ENCODE results near the gene UGT1A8. TPM values are rescaled to one million over a fixed set of nuclear protein-coding genes. Genes with fewer than 3 reads are reported as not detected.
"Not testable (repeated sequence)": the region's sequence is repeated elsewhere in the genome, so short reads cannot be mapped to it uniquely, and the experiment has no call there.

The UGT1A8 gene
- total RNA-seq, 5 donors from 2014 or later (not counting 1 experiment from before 2014, with no cell fraction given): not detected

DNA sequence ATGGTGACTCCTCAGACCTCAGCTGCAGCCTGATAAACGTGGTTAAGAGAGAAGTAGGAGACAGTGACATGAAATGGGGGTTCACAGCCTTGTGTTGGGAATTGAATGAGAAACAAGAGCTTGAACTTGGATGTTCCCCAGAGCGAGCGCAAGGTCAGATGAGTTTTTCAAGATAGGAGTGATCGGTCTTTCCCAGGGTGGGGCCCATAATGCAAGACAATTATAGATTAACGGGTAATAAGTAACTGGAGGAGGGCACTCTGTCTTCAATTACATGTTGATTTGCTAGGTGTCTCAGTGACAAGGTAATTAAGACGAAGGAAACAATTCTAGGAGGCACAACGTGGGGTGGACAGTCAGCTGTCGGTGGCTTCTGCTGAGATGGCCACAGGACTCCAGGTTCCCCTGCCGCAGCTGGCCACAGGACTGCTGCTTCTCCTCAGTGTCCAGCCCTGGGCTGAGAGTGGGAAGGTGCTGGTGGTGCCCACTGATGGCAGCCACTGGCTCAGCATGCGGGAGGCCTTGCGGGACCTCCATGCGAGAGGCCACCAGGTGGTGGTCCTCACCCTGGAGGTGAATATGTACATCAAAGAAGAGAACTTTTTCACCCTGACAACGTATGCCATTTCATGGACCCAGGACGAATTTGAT lies 95.3 kb downstream of the UGT1A8 start, which contains the start of gene UGT1A5:
UGT1A5 (plus strand) TSS at position 297 of the 651 bp plus-strand sequence; CDS start at position 382, 85 bp downstream.
- Histone ChIP-seq H3K27ac (ENCODE audit: low read length) (no peak within 1 kb of the TSS), H3K27me3 (replicated peaks in 1 of 2; ENCODE audit: control insufficient read depth in 2 of 2, extremely low read depth in 1 of 2, insufficient read depth in 2 of 2, low read length in 1 of 2) (peaks cover 0 to 20% of the 10 kb centered on the region in 2 experiments), H3K36me3 (ENCODE audit: control insufficient read depth in 2 of 2, extremely low read depth in 1 of 2, insufficient read depth in 1 of 2, low read length in 1 of 2) (no peaks in the 10 kb centered on the region), H3K4me1 (ENCODE audit: control insufficient read depth in 1 of 2, extremely low read depth in 1 of 2, insufficient read depth in 2 of 2, low read length in 2 of 2) (no peaks in the 10 kb centered on the region), H3K9me3 (no peaks in the 10 kb centered on the region), H3K4me3 (ENCODE audit: control insufficient read depth in 1 of 2, extremely low read depth in 1 of 2, low read length in 1 of 2) (no peak within 1 kb of the TSS)
- Mint-ChIP-seq H3K27me3 (peaks cover 31 to 50% of the 10 kb centered on the region in 2 donors), H3K4me3 (no peak within 1 kb of the TSS), H3K4me1 (no peaks in the 10 kb centered on the region), H3K36me3 (no peaks in the 10 kb centered on the region), H3K9me3 (no peaks in the 10 kb centered on the region), H3K27ac (no peak within 1 kb of the TSS)
- 70% methylated on average over 11 of the region's 14 CpGs for WGBS (ENCODE audit: insufficient coverage)
- ATAC-seq (replicated peaks in 1 of 4) (no peak), DNase-seq (no peak)
- ChIA-PET POLR2A (no interaction called here), CTCF (no interaction called here)

DNA sequence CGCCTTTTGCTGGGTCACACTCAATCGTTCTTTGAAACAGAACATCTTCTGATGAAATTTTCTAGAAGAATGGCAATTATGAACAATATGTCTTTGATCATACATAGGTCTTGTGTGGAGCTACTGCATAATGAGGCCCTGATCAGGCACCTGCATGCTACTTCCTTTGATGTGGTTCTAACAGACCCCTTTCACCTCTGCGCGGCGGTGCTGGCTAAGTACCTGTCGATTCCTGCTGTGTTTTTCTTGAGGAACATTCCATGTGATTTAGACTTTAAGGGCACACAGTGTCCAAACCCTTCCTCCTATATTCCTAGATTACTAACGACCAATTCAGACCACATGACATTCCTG lies 95.8 kb downstream of the UGT1A8 start:
- H3K36me3 ChIP-seq (ENCODE audit: control insufficient read depth in 2 of 2, extremely low read depth in 1 of 2, insufficient read depth in 1 of 2, low read length in 1 of 2): no peaks in the 10 kb centered on the region
- H3K27me3 ChIP-seq (replicated peaks in 1 of 2; ENCODE audit: control insufficient read depth in 2 of 2, extremely low read depth in 1 of 2, insufficient read depth in 2 of 2, low read length in 1 of 2): peaks cover 0 to 23% of the 10 kb centered on the region in 2 experiments
- H3K4me3 ChIP-seq (ENCODE audit: control insufficient read depth in 1 of 2, extremely low read depth in 1 of 2, low read length in 1 of 2): no peak overlapping the region
- ChIA-PET CTCF (no interaction called here), POLR2A (no interaction called here)
- no peak overlapping the region for H3K4me3 Mint-ChIP-seq
- no peaks in the 10 kb centered on the region for H3K4me1 ChIP-seq (ENCODE audit: control insufficient read depth in 1 of 2, extremely low read depth in 1 of 2, insufficient read depth in 2 of 2, low read length in 2 of 2)
- no peak overlapping the region for H3K27ac Mint-ChIP-seq
- no peaks in the 10 kb centered on the region for H3K36me3 Mint-ChIP-seq
- DNase-seq (no peak), ATAC-seq (replicated peaks in 1 of 4) (no peak)
- H3K27me3 Mint-ChIP-seq: peaks cover 33 to 50% of the 10 kb centered on the region in 2 donors
- H3K27ac ChIP-seq (ENCODE audit: low read length): no peak overlapping the region
- WGBS (ENCODE audit: insufficient coverage): 45% methylated on average over 2 of the region's 7 CpGs
- H3K4me1 Mint-ChIP-seq: no peaks in the 10 kb centered on the region
- H3K9me3 ChIP-seq: no peaks in the 10 kb centered on the region
- H3K9me3 Mint-ChIP-seq: no peaks in the 10 kb centered on the region

GRCh38 chr2:233714121-233714520 lies 96.7 kb downstream of the UGT1A8 start:
- DNase-seq (no peak), ATAC-seq (replicated peaks in 1 of 4) (no peak)
- Histone ChIP-seq H3K4me3 (ENCODE audit: control insufficient read depth in 1 of 2, extremely low read depth in 1 of 2, low read length in 1 of 2) (no peak overlapping the region), H3K27me3 (replicated peaks in 1 of 2; ENCODE audit: control insufficient read depth in 2 of 2, extremely low read depth in 1 of 2, insufficient read depth in 2 of 2, low read length in 1 of 2) (peaks cover 0 to 24% of the 10 kb centered on the region in 2 experiments), H3K9me3 (no peaks in the 10 kb centered on the region), H3K27ac (ENCODE audit: low read length) (no peak overlapping the region), H3K4me1 (ENCODE audit: control insufficient read depth in 1 of 2, extremely low read depth in 1 of 2, insufficient read depth in 2 of 2, low read length in 2 of 2) (no peaks in the 10 kb centered on the region), H3K36me3 (ENCODE audit: control insufficient read depth in 2 of 2, extremely low read depth in 1 of 2, insufficient read depth in 1 of 2, low read length in 1 of 2) (no peaks in the 10 kb centered on the region)
- H3K9me3 Mint-ChIP-seq: no peaks in the 10 kb centered on the region
- H3K4me1 Mint-ChIP-seq: no peaks in the 10 kb centered on the region
- peaks cover 36 to 50% of the 10 kb centered on the region in 2 donors for H3K27me3 Mint-ChIP-seq
- no peaks in the 10 kb centered on the region for H3K36me3 Mint-ChIP-seq
- H3K27ac Mint-ChIP-seq: no peak overlapping the region
- no peak overlapping the region for H3K4me3 Mint-ChIP-seq
- 61% methylated on average over 2 of the region's 2 CpGs for WGBS (ENCODE audit: insufficient coverage)
- POLR2A ChIA-PET: no interaction called here
- CTCF ChIA-PET: no interaction called here

- Histone ChIP-seq H3K27ac (ENCODE audit: low read length) (no peak within 1 kb of the TSS), H3K4me3 (ENCODE audit: control insufficient read depth in 1 of 2, extremely low read depth in 1 of 2, low read length in 1 of 2) (no peak within 1 kb of the TSS), H3K9me3 (no peaks in the 10 kb centered on the region), H3K36me3 (ENCODE audit: control insufficient read depth in 2 of 2, extremely low read depth in 1 of 2, insufficient read depth in 1 of 2, low read length in 1 of 2) (no peaks in the 10 kb centered on the region), H3K27me3 (replicated peaks in 1 of 2; ENCODE audit: control insufficient read depth in 2 of 2, extremely low read depth in 1 of 2, insufficient read depth in 2 of 2, low read length in 1 of 2) (peaks cover 2 to 18% of the 10 kb centered on the region in 2 experiments), H3K4me1 (ENCODE audit: control insufficient read depth in 1 of 2, extremely low read depth in 1 of 2, insufficient read depth in 2 of 2, low read length in 2 of 2) (no peaks in the 10 kb centered on the region)
- ChIA-PET CTCF (no interaction called here), POLR2A (no interaction called here)
- no peak within 1 kb of the TSS for H3K4me3 Mint-ChIP-seq
- H3K9me3 Mint-ChIP-seq: no peaks in the 10 kb centered on the region
- H3K36me3 Mint-ChIP-seq: no peaks in the 10 kb centered on the region
- DNase-seq: no peak
- H3K27me3 Mint-ChIP-seq: peaks cover 44 to 48% of the 10 kb centered on the region in 2 donors
- WGBS (ENCODE audit: insufficient coverage): 81% methylated on average over 7 of the region's 7 CpGs
- H3K27ac Mint-ChIP-seq: no peak within 1 kb of the TSS
- no peaks in the 10 kb centered on the region for H3K4me1 Mint-ChIP-seq
- no peak for ATAC-seq (replicated peaks in 1 of 4)
Observed at GRCh38 chr2:233718552-233718951, 101.1 kb downstream of the UGT1A8 start, which contains the start of gene UGT1A4. Gene UGT1A4 (plus strand): TSS chr2:233718736. CDS start chr2:233718821, 85 bp downstream.

- H3K36me3 ChIP-seq (ENCODE audit: control insufficient read depth in 2 of 2, extremely low read depth in 1 of 2, insufficient read depth in 1 of 2, low read length in 1 of 2): no peaks in the 10 kb centered on the region
- no peak for DNase-seq
- peaks cover 0 to 15% of the 10 kb centered on the region in 2 experiments for H3K27me3 ChIP-seq (replicated peaks in 1 of 2; ENCODE audit: control insufficient read depth in 2 of 2, extremely low read depth in 1 of 2, insufficient read depth in 2 of 2, low read length in 1 of 2)
- no peaks in the 10 kb centered on the region for H3K9me3 ChIP-seq
- Mint-ChIP-seq H3K36me3 (no peaks in the 10 kb centered on the region), H3K9me3 (no peaks in the 10 kb centered on the region), H3K27me3 (peaks cover 13 to 29% of the 10 kb centered on the region in 2 donors), H3K27ac (no peak within 1 kb of the TSS), H3K4me1 (no peaks in the 10 kb centered on the region), H3K4me3 (no peak within 1 kb of the TSS)
- POLR2A ChIA-PET: no interaction called here
- WGBS (ENCODE audit: insufficient coverage): 73% methylated on average over 5 of the region's 8 CpGs
- no peak within 1 kb of the TSS for H3K4me3 ChIP-seq (ENCODE audit: control insufficient read depth in 1 of 2, extremely low read depth in 1 of 2, low read length in 1 of 2)
- H3K4me1 ChIP-seq (ENCODE audit: control insufficient read depth in 1 of 2, extremely low read depth in 1 of 2, insufficient read depth in 2 of 2, low read length in 2 of 2): no peaks in the 10 kb centered on the region
- no peak for ATAC-seq (replicated peaks in 1 of 4)
- CTCF ChIA-PET: no interaction called here
- no peak within 1 kb of the TSS for H3K27ac ChIP-seq (ENCODE audit: low read length)
Observed at GRCh38 chr2:233728723-233729301, 111.4 kb downstream of the UGT1A8 start, which contains the start of gene UGT1A3. Gene UGT1A3 (plus strand): TSS chr2:233729042. CDS start chr2:233729127, 85 bp downstream.

GRCh38 chr2:233736868-233737653 lies 119.6 kb downstream of the UGT1A8 start:
- H3K4me1 Mint-ChIP-seq; H3K4me1 ChIP-seq (ENCODE audit: control insufficient read depth in 1 of 2, extremely low read depth in 1 of 2, insufficient read depth in 2 of 2, low read length in 2 of 2); H3K36me3 Mint-ChIP-seq; H3K9me3 ChIP-seq; H3K27me3 ChIP-seq (replicated peaks in 1 of 2; ENCODE audit: control insufficient read depth in 2 of 2, extremely low read depth in 1 of 2, insufficient read depth in 2 of 2, low read length in 1 of 2); POLR2A ChIA-PET; H3K9me3 Mint-ChIP-seq; H3K27ac ChIP-seq (ENCODE audit: low read length); ATAC-seq (replicated peaks in 1 of 4); H3K4me3 Mint-ChIP-seq; H3K27ac Mint-ChIP-seq; H3K4me3 ChIP-seq (ENCODE audit: control insufficient read depth in 1 of 2, extremely low read depth in 1 of 2, low read length in 1 of 2); H3K36me3 ChIP-seq (ENCODE audit: control insufficient read depth in 2 of 2, extremely low read depth in 1 of 2, insufficient read depth in 1 of 2, low read length in 1 of 2); DNase-seq: not testable (repeated sequence)
- peaks cover 32 to 47% of the 10 kb centered on the region in 2 donors for H3K27me3 Mint-ChIP-seq
- CTCF ChIA-PET: interaction anchor here in 1 of 2 donors (0.5 kb wide), 1 partner anchor 822 kb away, joined by 3 read pairs; no protein-coding TSS in a partner anchor
- 82% methylated on average over 11 of the region's 14 CpGs for WGBS (ENCODE audit: insufficient coverage)

Measured in T-cell (primary cell).